NT2/D1 (cell line): Measurements from ENCODE around the gene CLMN.

Experiments used
- SUZ12 ChIP-seq: IDR thresholded peaks from 2 replicates; pipeline ENCODE4 v1.6.1; 2011; ENCODE audit not compliant: insufficient read length, insufficient read depth; ENCODE audit errors: extremely low read depth
- YY1 ChIP-seq: IDR thresholded peaks from 2 replicates; pipeline ENCODE4 v1.6.1; 2011; ENCODE audit not compliant: insufficient read length, insufficient read depth
- ZNF274 ChIP-seq: IDR thresholded peaks from 2 replicates; pipeline ENCODE4 v1.6.1; 2011; ENCODE audit warnings: mild to moderate bottlenecking, low read depth, low read length

DNA sequence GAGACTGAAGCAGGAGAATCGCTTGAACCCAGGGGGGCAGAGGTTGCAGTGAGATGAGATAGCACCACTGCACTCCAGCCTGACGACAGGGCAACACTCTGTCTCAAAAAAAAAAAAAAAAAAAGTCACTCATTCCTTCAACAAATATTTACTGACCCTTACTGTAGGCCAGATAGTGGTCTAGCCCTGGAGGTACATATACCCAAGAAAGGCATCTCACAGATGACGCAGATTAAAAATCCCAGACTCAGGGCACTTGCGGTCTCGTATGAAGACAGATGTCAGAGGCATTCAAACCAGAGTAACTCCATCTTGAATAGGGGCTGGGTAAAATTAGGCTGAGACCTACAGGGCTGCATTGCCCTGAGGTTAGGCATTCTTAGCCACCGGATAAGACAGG is 44.8 kb downstream of the CLMN start:
- TF ChIP-seq SUZ12, result no peak
- TF ChIP-seq YY1, result no peak
- TF ChIP-seq ZNF274, result no peak
